HG03442 (cell line): ENCODE results near the gene SUPT7L.

Source experiments
- ATAC-seq: cut with Tn5 transposase; IDR thresholded peaks from one replicate; pipeline ENCODE4 v1.9.1; 2021; ENCODE audit warnings: mild to moderate bottlenecking, moderate library complexity; ENCODE audit not compliant: unreplicated experiment

SUPT7L gene, protein sequence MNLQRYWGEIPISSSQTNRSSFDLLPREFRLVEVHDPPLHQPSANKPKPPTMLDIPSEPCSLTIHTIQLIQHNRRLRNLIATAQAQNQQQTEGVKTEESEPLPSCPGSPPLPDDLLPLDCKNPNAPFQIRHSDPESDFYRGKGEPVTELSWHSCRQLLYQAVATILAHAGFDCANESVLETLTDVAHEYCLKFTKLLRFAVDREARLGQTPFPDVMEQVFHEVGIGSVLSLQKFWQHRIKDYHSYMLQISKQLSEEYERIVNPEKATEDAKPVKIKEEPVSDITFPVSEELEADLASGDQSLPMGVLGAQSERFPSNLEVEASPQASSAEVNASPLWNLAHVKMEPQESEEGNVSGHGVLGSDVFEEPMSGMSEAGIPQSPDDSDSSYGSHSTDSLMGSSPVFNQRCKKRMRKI

DNA sequence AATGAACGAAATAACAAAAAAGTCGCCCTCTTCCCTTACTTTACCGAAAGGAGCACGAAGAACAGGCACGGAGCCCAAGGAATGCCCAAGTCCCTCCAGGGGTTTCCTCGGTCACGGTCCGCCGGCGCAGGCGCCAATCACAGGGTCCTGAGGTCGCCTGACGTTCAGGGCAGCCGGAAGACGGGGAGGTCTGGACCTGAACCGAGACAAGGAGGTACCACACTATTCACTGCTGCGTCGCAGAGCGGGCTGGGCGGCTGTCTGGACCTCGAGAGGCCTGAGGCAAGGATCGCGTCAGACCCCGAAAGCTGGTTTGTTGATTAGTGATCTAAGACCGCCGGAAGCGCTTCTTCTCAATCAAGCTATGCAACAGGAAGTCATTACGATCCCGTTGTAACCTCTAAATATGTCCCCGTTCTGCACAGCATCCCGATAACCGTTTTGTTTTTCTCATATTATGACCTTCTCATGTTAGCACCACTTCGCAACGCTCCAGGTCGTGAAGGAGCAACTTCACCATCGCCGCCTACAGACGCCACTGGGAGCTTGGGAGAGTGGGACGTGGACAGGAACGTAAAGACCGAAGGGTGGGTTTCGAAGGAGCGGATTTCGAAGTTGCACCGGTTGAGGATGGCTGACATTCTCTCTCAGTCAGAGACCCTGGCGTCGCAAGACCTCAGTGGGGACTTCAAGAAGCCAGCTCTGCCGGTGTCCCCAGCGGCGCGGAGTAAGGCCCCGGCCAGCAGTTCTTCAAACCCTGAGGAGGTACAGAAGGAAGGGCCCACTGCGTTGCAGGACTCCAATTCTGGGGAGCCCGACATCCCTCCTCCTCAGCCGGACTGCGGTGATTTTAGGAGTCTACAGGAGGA, at the start of gene SUPT7L, which contains the start of gene SLC4A1AP:
TSS of gene SUPT7L (minus strand) at position 330 of the 869 bp plus-strand sequence. CDS start 1,422 bp downstream, outside the sequence.
TSS of gene SLC4A1AP (plus strand) at position 605 of the 869 bp plus-strand sequence. CDS start at position 631, 26 bp downstream.
- peak; percentile 65 for ATAC-seq

- ATAC-seq = no peak
Measured at GRCh38 chr2:27713201-27713600, 49.8 kb upstream of the SUPT7L start.

DNA sequence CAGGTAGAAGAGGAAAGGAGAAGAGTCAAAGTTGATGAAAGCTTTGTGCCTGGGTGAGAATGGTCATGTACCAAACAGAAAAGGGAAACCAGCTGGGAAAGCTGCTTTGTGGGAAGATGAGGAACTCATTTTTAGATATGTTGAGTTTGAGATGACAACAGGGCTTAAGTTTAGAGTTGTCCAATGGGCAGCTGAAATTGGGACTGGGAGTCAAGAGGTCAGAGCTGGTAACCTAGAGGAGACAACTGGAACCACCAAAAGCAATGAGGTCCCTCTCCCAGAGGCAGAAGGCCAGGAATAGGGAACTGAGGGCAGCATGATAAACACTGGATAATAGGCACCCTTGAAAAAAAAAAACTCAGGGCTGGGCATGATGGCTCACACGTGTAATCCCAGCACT, 49.1 kb upstream of the SUPT7L start:
- no peak for ATAC-seq

DNA sequence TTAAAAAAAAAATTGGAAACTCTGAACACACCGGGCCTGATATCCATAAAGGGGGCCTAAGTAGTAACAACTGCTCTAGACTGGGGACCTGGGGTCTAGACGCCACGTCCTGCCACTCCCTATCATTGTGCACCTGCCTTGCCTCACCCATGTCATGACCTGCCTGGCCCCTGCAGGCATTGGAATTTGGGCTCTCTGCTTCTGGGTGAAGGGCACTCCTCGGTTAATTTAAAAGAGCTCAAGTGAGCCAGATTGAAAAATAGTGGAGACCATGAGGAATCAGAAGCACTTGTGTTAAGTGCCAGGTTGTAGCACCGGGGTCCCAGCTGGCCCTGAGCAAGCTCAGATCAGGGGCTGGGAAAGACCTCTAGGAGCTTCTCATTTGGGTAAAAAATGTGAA, 48.4 kb upstream of the SUPT7L start:
- no peak for ATAC-seq

DNA sequence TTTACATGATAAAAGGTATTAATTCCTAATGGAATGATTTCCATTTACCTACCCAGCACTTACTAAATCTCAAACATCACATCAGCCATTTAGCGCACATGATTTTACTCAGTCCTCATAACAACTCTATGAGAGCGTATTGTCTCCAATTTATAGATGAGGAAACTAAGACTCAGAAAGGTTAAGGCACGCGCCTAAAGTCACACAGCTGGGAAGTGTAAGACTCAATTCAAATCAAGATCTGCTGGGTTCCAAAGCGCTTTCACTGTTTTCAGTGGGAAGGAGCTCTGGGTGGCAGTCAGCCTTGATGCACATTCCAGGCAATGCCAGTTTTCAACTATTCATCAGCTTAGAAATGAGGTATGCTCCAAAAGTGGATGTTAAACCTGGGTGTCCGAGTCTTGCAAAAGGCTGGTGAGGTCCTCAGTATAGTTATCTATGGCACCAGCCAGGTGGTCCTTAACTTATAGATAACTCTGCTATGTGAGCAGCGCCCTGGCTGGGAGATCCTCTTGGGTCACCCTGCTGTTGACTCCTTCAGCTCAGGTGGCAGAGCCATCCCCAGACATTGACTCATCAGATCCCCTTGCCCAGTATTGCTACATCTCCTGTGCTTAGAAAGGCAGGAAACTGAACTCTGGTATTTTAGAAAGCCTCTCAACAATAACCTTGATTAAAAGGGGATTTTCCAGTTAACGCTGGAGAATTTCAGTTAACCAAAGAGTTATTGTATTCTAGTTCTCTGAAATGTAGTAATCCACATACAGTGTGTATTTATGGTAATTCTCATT, 47.4 kb upstream of the SUPT7L start:
- ATAC-seq = no peak

DNA sequence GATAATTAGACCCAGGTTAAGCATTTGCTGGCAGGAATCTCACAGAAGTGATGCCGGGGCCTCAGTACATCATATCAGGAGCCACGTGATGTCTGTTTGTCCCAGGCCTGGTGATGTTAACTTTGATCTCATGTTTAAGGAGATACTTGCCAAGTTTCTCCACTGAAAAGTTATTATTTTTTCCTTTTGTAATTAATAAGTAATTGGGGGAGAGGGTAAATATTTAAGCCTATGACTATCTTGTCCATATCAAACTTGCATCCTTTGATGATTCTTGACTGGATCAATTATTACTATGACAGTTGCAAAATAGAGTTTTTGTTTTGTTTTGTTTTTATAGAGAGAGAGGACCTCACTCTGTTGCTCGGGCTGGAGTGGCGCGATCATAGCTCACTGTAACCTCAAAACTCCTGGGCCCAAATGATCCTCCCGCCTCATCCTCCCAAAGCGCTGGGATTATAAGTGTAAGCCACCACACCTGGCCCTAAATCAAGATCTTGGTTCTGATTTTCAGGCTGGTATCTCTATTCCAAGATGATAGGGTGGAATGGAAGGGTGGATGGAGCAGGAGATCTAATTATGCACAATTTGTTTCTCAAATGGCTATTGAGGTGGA, 46.7 kb upstream of the SUPT7L start:
- no peak for ATAC-seq

DNA sequence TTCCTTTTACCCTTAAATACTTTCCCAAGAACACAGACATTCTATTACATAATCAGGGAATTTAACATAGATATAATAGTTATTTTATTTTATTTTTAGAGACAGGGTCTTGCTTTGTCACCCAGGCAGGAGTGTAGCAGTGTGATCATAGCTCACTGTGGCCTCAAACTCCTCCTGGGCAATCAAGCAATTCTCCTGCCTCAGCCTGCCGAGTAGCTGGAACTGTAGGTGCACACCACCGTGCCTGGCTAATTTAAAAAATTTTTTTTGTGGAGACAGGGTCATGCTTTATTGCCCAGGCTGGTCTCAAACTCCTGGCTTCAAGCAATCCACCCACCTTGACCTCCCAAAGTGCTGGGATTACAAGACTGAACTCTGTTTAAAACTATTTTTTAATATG, 45.9 kb upstream of the SUPT7L start:
- no peak for ATAC-seq

DNA sequence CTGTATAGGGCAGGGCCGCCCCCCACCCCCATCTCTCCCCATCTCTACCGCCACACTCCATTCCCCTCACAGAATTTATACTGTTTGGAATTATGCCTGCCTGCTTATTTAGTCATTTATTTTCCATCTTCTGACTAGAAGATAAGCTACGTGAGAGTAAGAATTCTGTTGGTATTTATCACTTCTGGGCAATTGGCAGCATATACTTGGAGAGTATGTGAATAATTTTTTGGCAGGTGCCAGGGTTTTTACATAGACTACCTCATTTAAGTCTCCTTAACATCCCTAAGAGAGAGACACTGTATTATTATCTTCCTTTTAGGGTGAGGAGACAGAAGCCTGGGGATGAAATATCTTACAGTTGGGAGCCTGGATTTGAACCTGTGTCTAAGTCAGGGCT, 45.3 kb upstream of the SUPT7L start:
- no peak for ATAC-seq

DNA sequence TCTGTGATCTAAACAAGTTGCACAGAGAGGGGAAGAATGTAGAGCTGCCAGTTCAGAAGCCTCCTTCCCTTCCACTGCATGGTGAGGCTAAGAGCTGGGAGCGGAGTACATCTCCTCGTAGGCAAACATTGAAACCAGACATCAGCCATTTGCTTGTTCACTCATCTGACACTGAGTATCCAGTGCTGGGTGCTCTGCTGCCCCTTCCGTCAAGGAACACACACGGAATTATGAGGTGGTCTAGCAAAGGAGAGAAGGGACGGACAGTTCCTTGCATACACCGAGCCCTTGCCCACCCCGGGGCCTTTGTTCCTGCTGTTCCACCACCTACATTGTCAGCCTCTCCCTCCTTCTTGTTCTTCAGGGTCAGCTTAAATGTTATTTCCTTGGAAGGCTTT, 44.8 kb upstream of the SUPT7L start:
- ATAC-seq = no peak

- ATAC-seq = no peak
Measured at GRCh38 chr2:27707462-27708256, 44.2 kb upstream of the SUPT7L start.

GRCh38 chr2:27705851-27706622, 42.6 kb upstream of the SUPT7L start:
- ATAC-seq = no peak

DNA sequence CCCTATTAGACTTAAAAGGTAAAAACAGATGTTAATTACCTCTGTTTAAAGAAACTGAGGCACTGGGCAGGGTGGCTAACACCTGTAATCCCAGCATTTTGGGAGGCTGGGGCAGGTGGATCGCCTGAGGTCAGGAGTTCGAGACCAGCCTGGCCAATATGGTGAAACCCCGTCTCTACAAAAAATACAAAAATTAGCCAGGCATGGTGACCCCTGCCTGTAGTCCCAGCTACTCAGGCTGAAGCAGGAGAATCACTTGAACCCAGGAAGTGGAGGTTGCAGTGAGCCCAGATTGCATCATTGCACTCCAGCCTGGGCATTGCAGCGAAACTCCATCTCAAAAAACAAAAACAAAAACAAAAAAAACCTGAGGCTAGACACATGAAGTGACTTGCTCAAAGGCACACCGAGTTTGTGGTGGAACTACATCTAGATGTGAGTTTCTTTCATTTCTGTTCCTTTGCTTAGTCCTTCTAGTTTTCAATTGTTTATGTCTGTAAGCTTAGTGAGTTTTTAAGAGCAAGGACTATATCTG, 41.0 kb upstream of the SUPT7L start:
- no peak for ATAC-seq

- no peak for ATAC-seq
Measured at GRCh38 chr2:27703638-27704341, 40.4 kb upstream of the SUPT7L start.

GRCh38 chr2:27702302-27702701, 38.9 kb upstream of the SUPT7L start:
- ATAC-seq = no peak

DNA sequence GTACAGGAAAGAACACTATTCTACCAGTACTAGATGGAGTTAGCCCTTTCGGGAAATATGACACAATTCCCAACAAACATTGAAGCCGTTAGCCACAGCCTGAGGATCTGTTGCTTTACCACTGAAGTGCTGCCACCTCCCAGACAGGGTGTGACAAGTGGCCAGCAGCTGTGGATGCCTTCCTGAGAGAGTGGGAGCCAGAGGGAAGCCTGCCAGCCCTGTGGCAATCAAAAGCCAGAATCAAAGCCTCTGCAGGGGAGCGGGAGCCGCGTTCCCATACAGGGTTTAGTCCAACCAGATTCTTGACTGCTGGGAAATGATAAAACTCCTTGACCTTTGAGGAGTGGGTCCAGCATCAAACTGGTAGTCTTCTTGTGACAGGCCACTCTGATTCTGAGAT, 38.3 kb upstream of the SUPT7L start:
- no peak for ATAC-seq

DNA sequence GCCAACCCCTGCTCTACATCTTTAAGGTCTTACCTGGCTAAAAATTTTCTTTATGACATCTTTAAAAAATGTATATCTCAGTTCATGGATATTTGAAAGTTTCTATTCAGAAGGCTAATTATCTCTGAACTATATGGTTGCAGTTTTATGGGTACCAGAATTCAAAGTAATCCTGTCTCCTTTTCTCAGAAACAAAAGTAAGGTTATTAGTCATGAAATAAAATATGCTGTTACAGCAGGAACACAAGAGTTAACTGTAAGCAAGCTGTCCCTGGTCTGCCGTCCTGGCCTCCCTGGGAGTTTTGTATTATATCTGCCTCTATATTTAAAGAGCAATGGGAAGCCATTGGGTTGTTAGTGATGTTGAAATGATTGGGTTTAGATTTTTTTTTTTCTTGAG, 34.2 kb upstream of the SUPT7L start:
- no peak for ATAC-seq

GRCh38 chr2:27690052-27690451, 26.6 kb upstream of the SUPT7L start:
- ATAC-seq = no peak

DNA sequence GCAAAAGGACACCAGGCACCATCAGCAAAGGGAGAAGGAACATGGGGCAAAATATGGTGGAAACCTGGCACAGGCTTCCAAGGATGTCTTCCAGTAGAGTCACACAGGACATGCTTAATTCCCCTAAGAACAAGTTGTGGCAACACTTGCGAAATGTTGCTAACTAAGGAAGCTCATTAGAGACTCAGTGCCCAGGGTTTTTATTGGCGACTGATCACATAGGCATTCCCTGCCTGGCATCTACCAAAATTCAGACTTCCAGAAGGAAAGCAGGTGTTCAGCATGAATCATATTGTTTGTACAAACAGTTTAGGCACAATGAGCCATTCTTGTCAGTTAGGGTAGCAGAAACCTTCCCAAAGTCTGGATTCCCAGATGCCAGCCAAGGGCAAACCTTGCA, 26.0 kb upstream of the SUPT7L start:
- ATAC-seq = no peak
